Vagina (tissue), 2 donors: ENCODE data around the gene EXOC2.

ENCODE experiments used
- POLR2A ChIP-seq, 2 donors: fragments of 450-650 bp; IDR thresholded peaks; one replicate each; pipeline ENCODE4 v1.6.1; 2017; ENCODE audit warnings: antibody characterized with exemption in 2 of 2, mild to moderate bottlenecking in 2 of 2, moderate library complexity in 2 of 2
- POLR2AphosphoS5 ChIP-seq, 2 donors: sonication (generic); formaldehyde crosslinking; IDR thresholded peaks; one replicate each; pipeline ENCODE4 v1.9.0; 2017; ENCODE audit warnings: antibody characterized with exemption in 2 of 2, mild to moderate bottlenecking in 2 of 2, low read depth in 1 of 2; ENCODE audit not compliant: insufficient read depth in 1 of 2

GRCh38 chr6:731924-732323, 39.0 kb upstream of the EXOC2 start:
- TF ChIP-seq POLR2AphosphoS5 (IDR thresholded peaks at IDR 0.05; ENCODE audit: insufficient read depth in 1 of 2, low read depth in 1 of 2), result no peak
- TF ChIP-seq POLR2A (IDR thresholded peaks at IDR 0.05), result no peak
